Lung (tissue), 12 donors: Measurements from ENCODE around the gene RCL1. TPM values are rescaled to one million over a fixed set of nuclear protein-coding genes. Genes with fewer than 3 reads are reported as not detected.

Experiments
- ATAC-seq: fragments of 200-7000 bp; cut with Tn5 transposase; one replicate; pipeline ENCODE4 v1.9.1; 2020; ENCODE audit warnings: moderate number of reproducible peaks; ENCODE audit not compliant: insufficient read depth, low FRiP score
- DNase-seq, 3 donors: peaks; one replicate each; pipeline ENCODE4 v3.0.0-alpha.2; 2013 to 2017
- H3K27ac ChIP-seq, 2 donors: one replicate each; pipeline ENCODE4 v1.5.1; 2013; ENCODE audit warnings: mild to moderate bottlenecking in 2 of 2, moderate library complexity in 2 of 2, control low read depth in 1 of 2, inconsistent platforms in 1 of 2, low read depth in 1 of 2, low read length in 1 of 2
- H3K27me3 ChIP-seq, 3 donors: one replicate each; pipeline ENCODE4 v1.5.1; 2013; ENCODE audit warnings: low read length in 2 of 3; ENCODE audit not compliant: control insufficient read depth in 3 of 3, insufficient read depth in 3 of 3
- H3K36me3 ChIP-seq, 4 donors: one replicate each; pipeline ENCODE4 v1.5.1; 2013; ENCODE audit warnings: low read length in 4 of 4, mild to moderate bottlenecking in 1 of 4, moderate library complexity in 1 of 4; ENCODE audit not compliant: control insufficient read depth in 4 of 4, insufficient read depth in 4 of 4
- H3K4me1 ChIP-seq, 5 donors: one replicate each; pipeline ENCODE4 v1.5.1; 2013; ENCODE audit warnings: low read length in 5 of 5, mild to moderate bottlenecking in 2 of 5, moderate library complexity in 1 of 5; ENCODE audit not compliant: control insufficient read depth in 5 of 5, insufficient read depth in 5 of 5
- H3K4me3 ChIP-seq: one replicate; pipeline ENCODE4 v1.5.1; 2013; ENCODE audit warnings: mild to moderate bottlenecking, control low read depth, moderate library complexity
- H3K9ac ChIP-seq, 2 donors: one replicate each; pipeline ENCODE4 v1.5.1; 2013; ENCODE audit warnings: low read length in 2 of 2, control low read depth in 1 of 2; ENCODE audit not compliant: insufficient read depth in 1 of 2
- H3K9me3 ChIP-seq, 4 donors: one replicate each; pipeline ENCODE4 v1.5.1; 2013; ENCODE audit warnings: low read length in 3 of 4, mild to moderate bottlenecking in 1 of 4, moderate library complexity in 1 of 4; ENCODE audit not compliant: control insufficient read depth in 4 of 4, insufficient read depth in 3 of 4
- CTCF ChIP-seq: IDR thresholded peaks from 2 replicates; pipeline ENCODE4 v1.5.1; 2012; ENCODE audit warnings: mild to moderate bottlenecking; ENCODE audit errors: control extremely low read depth, extremely low read depth
- WGBS, 2 donors: extraction: QIAGEN DNeasy Blood & Tissue Kit; methylation state at CpG; one replicate each; pipeline ENCODE4 v1.1.7; 2013; 5-methylcytosine and 5-hydroxymethylcytosine counted together
- polyA plus RNA-seq, 2 donors: library from polyadenylated mRNA; stranded (reverse); fragments of 200-250 nt; gene quantifications; one replicate each; pipeline ENCODE4 v1.2.1, GENCODE V29; 2013
- total RNA-seq, 2 donors: library from RNA; depleted of rRNA in 1 of 2; stranded (reverse); fragments of >200 nt in 1 of 2; gene quantifications; one replicate each; pipeline ENCODE4 v1.2.1, GENCODE V29; 2014 to 2021
- donor health status: control.
- donor health status: control.
- donor health status: Bipolar disorder and iron deficiency.
- donor health status: healthy.
- donor health status: DM: yes; HTN: yes; CAD: no.

Gene RCL1
- total and polyA plus RNA-seq, 4 donors = 14.8 to 62.2 (median 23.4) TPM

- Histone ChIP-seq H3K27ac (peak overlapping the region; percentile 43 to 52), H3K36me3 (peaks cover 0 to 8% (median 1%) of the 10 kb centered on the region in 4 donors), H3K9me3 (no peaks in the 10 kb centered on the region), H3K4me3 (no peak overlapping the region), H3K4me1 (peaks cover 3 to 20% (median 6%) of the 10 kb centered on the region in 5 donors), H3K9ac (no peak overlapping the region), H3K27me3 (no peaks in the 10 kb centered on the region)
- no peak for TF ChIP-seq CTCF
- ATAC-seq (peak; percentile 58), DNase-seq (no peak)
- 82 to 88% methylated on average over 7 of the region's 7 CpGs for WGBS, 2 donors
Observed at GRCh38 chr9:4832786-4833579, 40.2 kb downstream of the RCL1 start.

- Histone ChIP-seq H3K4me3 (no peak overlapping the region), H3K9ac (no peak overlapping the region), H3K36me3 (peaks cover 0 to 8% (median 2%) of the 10 kb centered on the region in 4 donors), H3K9me3 (no peaks in the 10 kb centered on the region), H3K27ac (peak overlapping the region in 1 of 2 donors; percentile 29), H3K27me3 (no peaks in the 10 kb centered on the region), H3K4me1 (peaks cover 0 to 18% (median 9%) of the 10 kb centered on the region in 5 donors)
- TF ChIP-seq CTCF = no peak
- no peak for ATAC-seq
- DNase-seq = no peak
- 83 to 87% methylated on average over 11 of the region's 11 CpGs for WGBS, 2 donors
Observed at GRCh38 chr9:4833781-4834560, 41.2 kb downstream of the RCL1 start.

- Histone ChIP-seq H3K4me1 (peaks cover 0 to 21% (median 9%) of the 10 kb centered on the region in 5 donors), H3K27me3 (no peaks in the 10 kb centered on the region), H3K36me3 (peaks cover 0 to 9% (median 5%) of the 10 kb centered on the region in 4 donors), H3K27ac (peak overlapping the region in 1 of 2 donors; percentile 13), H3K9me3 (no peaks in the 10 kb centered on the region), H3K9ac (no peak overlapping the region), H3K4me3 (no peak overlapping the region)
- ATAC-seq (no peak), DNase-seq (no peak)
- WGBS, 2 donors = 97% methylated on average over 3 of the region's 3 CpGs
- TF ChIP-seq CTCF = no peak
Observed at GRCh38 chr9:4836676-4837075, 43.9 kb downstream of the RCL1 start.
